Bronchial epithelial cell (primary cell): ENCODE data around the gene ABI3. TPM values are rescaled to one million over a fixed set of nuclear protein-coding genes. Genes with fewer than 3 reads are reported as not detected.
"Not testable (repeated sequence)": the region's sequence is repeated elsewhere in the genome, so short reads cannot be mapped to it uniquely, and the experiment has no call there.

Source experiments
- DNase-seq: peaks from one replicate; pipeline ENCODE4 v3.0.0-alpha.2; 2010; ENCODE audit warnings: low read depth
- FAIRE-seq: peaks from 2 replicates; lab custom pipeline; 2011; peaks lifted over from hg19 to GRCh38; lab: Jason Lieb, UNC
- H3K27me3 ChIP-seq: 2 replicates; pipeline ENCODE4 v1.5.1; 2011; ENCODE audit warnings: low read length; ENCODE audit not compliant: control insufficient read depth, insufficient read depth
- H3K36me3 ChIP-seq: 2 replicates; pipeline ENCODE4 v1.5.1; 2011; ENCODE audit warnings: low read length; ENCODE audit not compliant: control insufficient read depth, insufficient read depth
- H3K4me3 ChIP-seq: 2 replicates; pipeline ENCODE4 v1.5.1; 2011; ENCODE audit warnings: mild to moderate bottlenecking, low read depth, low read length, control low read depth
- CTCF ChIP-seq: IDR thresholded peaks from 2 replicates; pipeline ENCODE4 v1.5.1; 2011; ENCODE audit warnings: mild to moderate bottlenecking, moderate library complexity, low read length, control low read depth, inconsistent platforms; ENCODE audit not compliant: insufficient read depth, severe bottlenecking
- total RNA-seq: library from RNA; depleted of rRNA; stranded (reverse); fragments of >200 nt; gene quantifications from 2 replicates; pipeline ENCODE4 v1.2.1, GENCODE V29; 2014

ABI3 gene, protein sequence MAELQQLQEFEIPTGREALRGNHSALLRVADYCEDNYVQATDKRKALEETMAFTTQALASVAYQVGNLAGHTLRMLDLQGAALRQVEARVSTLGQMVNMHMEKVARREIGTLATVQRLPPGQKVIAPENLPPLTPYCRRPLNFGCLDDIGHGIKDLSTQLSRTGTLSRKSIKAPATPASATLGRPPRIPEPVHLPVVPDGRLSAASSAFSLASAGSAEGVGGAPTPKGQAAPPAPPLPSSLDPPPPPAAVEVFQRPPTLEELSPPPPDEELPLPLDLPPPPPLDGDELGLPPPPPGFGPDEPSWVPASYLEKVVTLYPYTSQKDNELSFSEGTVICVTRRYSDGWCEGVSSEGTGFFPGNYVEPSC
- total RNA-seq, result not detected in 2 replicates

GRCh38 chr17:49210158-49211029 lies at the start of gene ABI3, which contains the start of gene GNGT2:
Gene ABI3, plus strand, starts transcription at chr17:49210707. Its CDS starts 18 bp downstream, at chr17:49210725.
Gene GNGT2, minus strand, starts transcription at chr17:49210574. Its CDS starts 3,152 bp downstream, at chr17:49207422.
- TF ChIP-seq CTCF, result no peak
- Histone ChIP-seq H3K36me3 (no peaks in the 10 kb centered on the region), H3K4me3 (no peak within 1 kb of the TSS), H3K27me3 (peaks cover 8% of the 10 kb centered on the region)
- no peak for FAIRE-seq
- no peak for DNase-seq

DNA sequence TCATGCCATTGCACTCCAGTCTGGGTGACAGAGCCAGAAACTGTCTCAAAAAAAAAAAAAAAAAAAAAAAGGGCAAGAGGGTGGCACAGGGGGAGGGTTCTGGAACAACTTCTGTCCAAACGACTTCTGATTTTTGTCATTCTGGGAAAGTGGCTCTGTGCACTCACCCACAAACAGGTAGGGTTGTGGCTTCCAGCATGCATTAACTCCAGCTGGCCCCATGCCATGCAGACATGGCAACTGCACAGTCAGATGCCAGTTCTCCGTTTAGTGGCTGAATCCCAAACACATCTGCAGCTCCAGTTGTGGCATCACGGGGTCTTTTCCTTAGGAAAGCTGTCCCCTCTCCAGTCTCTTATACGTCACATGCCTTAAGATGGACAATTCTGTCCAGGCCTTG lies 47.6 kb upstream of the ABI3 start:
- no peaks in the 10 kb centered on the region for H3K36me3 ChIP-seq
- H3K27me3 ChIP-seq, result peaks cover 2% of the 10 kb centered on the region
- no peak overlapping the region for H3K4me3 ChIP-seq
- TF ChIP-seq CTCF, result no peak
- DNase-seq (no peak), FAIRE-seq (no peak)

DNA sequence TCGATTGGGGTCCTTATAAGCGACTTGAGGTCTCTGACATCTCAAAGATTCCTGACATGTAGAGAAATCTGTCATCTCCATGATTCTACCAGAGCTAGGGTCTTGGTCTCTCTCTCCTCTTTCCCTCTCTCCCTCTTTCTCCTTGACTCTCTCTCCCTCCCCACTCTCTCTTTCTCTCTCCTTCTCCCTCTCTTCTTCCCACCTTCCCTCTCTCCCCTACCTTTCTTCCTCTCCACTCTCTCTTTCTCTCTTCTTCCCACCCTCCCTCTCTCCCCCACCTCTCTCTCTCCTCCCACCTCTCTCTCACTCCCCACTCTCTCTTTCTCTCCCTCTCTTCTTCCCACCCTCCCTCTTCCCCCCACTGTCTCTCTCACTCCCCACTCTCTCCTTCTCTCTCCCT lies 45.4 kb upstream of the ABI3 start:
- DNase-seq, result no peak
- Histone ChIP-seq H3K27me3 (peaks cover 2% of the 10 kb centered on the region), H3K4me3 (no peak overlapping the region), H3K36me3 (no peaks in the 10 kb centered on the region)
- TF ChIP-seq CTCF, result no peak
- no peak for FAIRE-seq

DNA sequence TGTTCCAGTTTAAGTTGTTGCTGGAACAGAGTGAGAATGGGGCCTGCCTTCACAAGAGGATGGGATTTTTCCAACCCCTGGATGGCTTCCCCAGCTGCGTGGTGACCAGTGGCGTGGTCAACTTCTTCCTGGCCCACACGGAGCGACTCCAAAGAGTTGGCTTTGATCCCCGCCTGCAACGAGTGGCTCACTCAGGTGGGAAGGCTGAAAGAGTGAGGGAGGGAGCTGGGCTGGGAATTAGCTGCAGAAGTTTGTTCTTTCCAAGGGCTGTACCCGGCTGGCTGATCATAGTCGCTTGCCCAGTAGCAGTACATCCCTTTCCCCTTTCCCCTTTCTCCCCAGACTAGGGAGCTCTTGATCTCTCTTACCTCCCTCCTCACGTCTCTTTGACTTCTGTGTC lies 41.8 kb upstream of the ABI3 start:
- Histone ChIP-seq H3K4me3 (no peak overlapping the region), H3K36me3 (no peaks in the 10 kb centered on the region), H3K27me3 (no peaks in the 10 kb centered on the region)
- no peak for TF ChIP-seq CTCF
- DNase-seq, result no peak
- no peak for FAIRE-seq

DNA sequence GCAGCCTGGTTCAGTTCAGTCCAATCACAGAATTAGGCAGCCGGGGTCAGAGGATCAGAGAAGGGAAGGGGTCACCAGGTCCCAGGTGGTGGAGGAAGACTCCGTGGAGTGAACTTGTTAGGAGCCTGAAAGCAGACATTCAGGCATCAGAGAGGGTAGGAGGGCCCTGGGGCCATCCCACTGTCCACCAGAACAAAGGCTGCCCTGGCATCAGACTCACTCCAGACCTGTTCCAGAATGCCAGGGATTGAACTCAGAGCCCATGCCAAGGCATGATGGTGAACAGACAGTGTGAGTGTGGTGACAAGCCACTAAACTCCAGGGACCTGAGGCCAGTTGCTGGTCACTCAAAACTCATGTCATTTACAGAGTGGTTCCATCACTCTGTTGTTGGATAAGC lies 40.3 kb upstream of the ABI3 start:
- Histone ChIP-seq H3K36me3 (no peaks in the 10 kb centered on the region), H3K4me3 (no peak overlapping the region), H3K27me3 (no peaks in the 10 kb centered on the region)
- FAIRE-seq (no peak), DNase-seq (no peak)
- no peak for TF ChIP-seq CTCF

- not testable (repeated sequence) for FAIRE-seq, DNase-seq, H3K27me3 ChIP-seq, H3K4me3 ChIP-seq, H3K36me3 ChIP-seq
Measured at GRCh38 chr17:49170711-49171110, 39.8 kb upstream of the ABI3 start.

GRCh38 chr17:49175978-49176377 lies 34.5 kb upstream of the ABI3 start:
- FAIRE-seq, H3K27me3 ChIP-seq, H3K36me3 ChIP-seq, DNase-seq, H3K4me3 ChIP-seq: not testable (repeated sequence)
